ENCODE data around the gene MEA1.

DNA sequence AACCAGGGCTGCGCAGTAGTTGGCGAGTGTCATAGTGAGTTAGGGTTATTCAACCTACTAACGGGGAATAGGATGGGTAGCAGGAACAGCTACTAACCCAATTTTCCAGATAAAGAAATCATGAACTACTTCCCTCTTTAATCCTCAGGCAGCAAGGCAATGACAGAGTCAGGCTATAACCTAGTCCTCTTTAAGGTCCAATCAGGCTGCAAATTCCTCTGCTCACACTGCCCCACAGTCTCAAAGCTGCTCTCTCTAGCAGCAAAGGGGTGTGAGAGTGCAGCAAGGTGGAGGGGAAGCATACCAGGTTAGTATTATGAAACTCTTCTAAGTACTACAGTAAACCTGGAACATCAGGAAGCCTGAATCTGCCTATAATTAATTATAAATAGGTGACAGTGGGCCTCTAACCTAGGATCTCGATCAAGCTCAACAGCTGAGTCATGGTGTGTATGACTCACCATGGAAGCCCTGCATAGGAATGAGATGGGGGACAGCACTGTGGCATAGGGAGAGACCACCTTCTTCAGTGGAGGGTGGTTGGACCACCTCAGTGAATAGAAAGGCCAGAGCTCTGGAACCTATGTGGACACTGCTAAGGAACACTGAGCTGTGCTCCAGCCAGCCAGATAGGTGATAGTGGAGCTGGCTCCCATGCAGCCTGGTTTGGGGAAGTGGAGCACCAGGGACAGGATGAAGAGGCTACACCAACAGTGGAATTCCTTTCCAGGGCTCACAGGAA lies 42.7 kb downstream of the MEA1 start:
- TF ChIP-seq, protein P1, sequence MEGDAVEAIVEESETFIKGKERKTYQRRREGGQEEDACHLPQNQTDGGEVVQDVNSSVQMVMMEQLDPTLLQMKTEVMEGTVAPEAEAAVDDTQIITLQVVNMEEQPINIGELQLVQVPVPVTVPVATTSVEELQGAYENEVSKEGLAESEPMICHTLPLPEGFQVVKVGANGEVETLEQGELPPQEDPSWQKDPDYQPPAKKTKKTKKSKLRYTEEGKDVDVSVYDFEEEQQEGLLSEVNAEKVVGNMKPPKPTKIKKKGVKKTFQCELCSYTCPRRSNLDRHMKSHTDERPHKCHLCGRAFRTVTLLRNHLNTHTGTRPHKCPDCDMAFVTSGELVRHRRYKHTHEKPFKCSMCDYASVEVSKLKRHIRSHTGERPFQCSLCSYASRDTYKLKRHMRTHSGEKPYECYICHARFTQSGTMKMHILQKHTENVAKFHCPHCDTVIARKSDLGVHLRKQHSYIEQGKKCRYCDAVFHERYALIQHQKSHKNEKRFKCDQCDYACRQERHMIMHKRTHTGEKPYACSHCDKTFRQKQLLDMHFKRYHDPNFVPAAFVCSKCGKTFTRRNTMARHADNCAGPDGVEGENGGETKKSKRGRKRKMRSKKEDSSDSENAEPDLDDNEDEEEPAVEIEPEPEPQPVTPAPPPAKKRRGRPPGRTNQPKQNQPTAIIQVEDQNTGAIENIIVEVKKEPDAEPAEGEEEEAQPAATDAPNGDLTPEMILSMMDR (IDR thresholded peaks at IDR 0.05), result no peak
- TF ChIP-seq EZH2 (IDR thresholded peaks at IDR 0.05), result no peak
